ENCODE data around the gene FSD1. TPM values are rescaled to one million over a fixed set of nuclear protein-coding genes. Genes with fewer than 3 reads are reported as not detected.

FSD1 gene
- total RNA-seq, 1 donor from 2014 or later, result 15.6 TPM

- H3K4me1 Mint-ChIP-seq (ENCODE audit: unreplicated experiment), result peaks cover 66% of the 10 kb centered on the region
- H3K36me3 Mint-ChIP-seq (ENCODE audit: unreplicated experiment), result peaks cover 2% of the 10 kb centered on the region
- no peaks in the 10 kb centered on the region for H3K9me3 Mint-ChIP-seq (ENCODE audit: unreplicated experiment)
- DNase-seq (ENCODE audit: extremely low spot score, unreplicated experiment), result no peak
- no peaks in the 10 kb centered on the region for H3K27me3 Mint-ChIP-seq (ENCODE audit: unreplicated experiment)
- no peak overlapping the region for H3K4me3 Mint-ChIP-seq (ENCODE audit: unreplicated experiment)
- H3K27ac Mint-ChIP-seq (ENCODE audit: unreplicated experiment), result no peak overlapping the region
- TF ChIP-seq CTCF (IDR thresholded peaks at IDR 0.05), result peak; percentile 21
These were observed 65.5 kb downstream of the FSD1 start for GRCh38 chr19:4369888-4370260.

GRCh38 chr19:4370418-4371041 lies 66.1 kb downstream of the FSD1 start:
- TF ChIP-seq CTCF (IDR thresholded peaks at IDR 0.05), result no peak
- Mint-ChIP-seq H3K36me3 (ENCODE audit: unreplicated experiment) (peaks cover 2% of the 10 kb centered on the region), H3K27ac (ENCODE audit: unreplicated experiment) (peak overlapping the region; percentile 83)

GRCh38 chr19:4371247-4372164 lies 67.1 kb downstream of the FSD1 start:
- Mint-ChIP-seq H3K27me3 (ENCODE audit: unreplicated experiment) (no peaks in the 10 kb centered on the region), H3K4me3 (ENCODE audit: unreplicated experiment) (peak overlapping the region; percentile 38), H3K36me3 (ENCODE audit: unreplicated experiment) (peaks cover 2% of the 10 kb centered on the region), H3K9me3 (ENCODE audit: unreplicated experiment) (no peaks in the 10 kb centered on the region), H3K4me1 (ENCODE audit: unreplicated experiment) (peaks cover 82% of the 10 kb centered on the region), H3K27ac (ENCODE audit: unreplicated experiment) (peak overlapping the region; percentile 83)
- TF ChIP-seq CTCF (IDR thresholded peaks at IDR 0.05), result no peak
- peak; percentile 93 for DNase-seq (ENCODE audit: extremely low spot score, unreplicated experiment)

More at GRCh38 chr19:4370418-4371041, 66.1 kb downstream of the FSD1 start:
- no peak for DNase-seq (ENCODE audit: extremely low spot score, unreplicated experiment)
- H3K9me3 Mint-ChIP-seq (ENCODE audit: unreplicated experiment), result no peaks in the 10 kb centered on the region
- H3K4me1 Mint-ChIP-seq (ENCODE audit: unreplicated experiment), result peaks cover 72% of the 10 kb centered on the region
- peak overlapping the region; percentile 38 for H3K4me3 Mint-ChIP-seq (ENCODE audit: unreplicated experiment)
- no peaks in the 10 kb centered on the region for H3K27me3 Mint-ChIP-seq (ENCODE audit: unreplicated experiment)

- Mint-ChIP-seq H3K4me1 (ENCODE audit: unreplicated experiment) (peaks cover 91% of the 10 kb centered on the region), H3K4me3 (ENCODE audit: unreplicated experiment) (no peak overlapping the region), H3K27ac (ENCODE audit: unreplicated experiment) (peak overlapping the region; percentile 83), H3K27me3 (ENCODE audit: unreplicated experiment) (no peaks in the 10 kb centered on the region), H3K9me3 (ENCODE audit: unreplicated experiment) (no peaks in the 10 kb centered on the region), H3K36me3 (ENCODE audit: unreplicated experiment) (no peaks in the 10 kb centered on the region)
- no peak for TF ChIP-seq CTCF (IDR thresholded peaks at IDR 0.05)
- DNase-seq (ENCODE audit: extremely low spot score, unreplicated experiment), result no peak
These were observed 68.0 kb downstream of the FSD1 start for GRCh38 chr19:4372165-4373012.
